COLO668 (cell line): ENCODE data around the gene DEPDC1.
A peak's percentile ranks its signal among the peaks of the same experiment; 100 is the strongest.
"Not testable (repeated sequence)": the region's sequence is repeated elsewhere in the genome, so short reads cannot be mapped to it uniquely, and the experiment has no call there.

ENCODE experiments used
- DNase-seq: peaks from one replicate; lab custom pipeline; 2025; ENCODE audit not compliant: unreplicated experiment; lab: John Stamatoyannopoulos, UW

The DEPDC1 gene

GRCh38 chr1:68478662-68479061 lies 18.2 kb downstream of the DEPDC1 start:
- no peak for DNase-seq

GRCh38 chr1:68476626-68477025 lies 20.3 kb downstream of the DEPDC1 start:
- DNase-seq: not testable (repeated sequence)

DNA sequence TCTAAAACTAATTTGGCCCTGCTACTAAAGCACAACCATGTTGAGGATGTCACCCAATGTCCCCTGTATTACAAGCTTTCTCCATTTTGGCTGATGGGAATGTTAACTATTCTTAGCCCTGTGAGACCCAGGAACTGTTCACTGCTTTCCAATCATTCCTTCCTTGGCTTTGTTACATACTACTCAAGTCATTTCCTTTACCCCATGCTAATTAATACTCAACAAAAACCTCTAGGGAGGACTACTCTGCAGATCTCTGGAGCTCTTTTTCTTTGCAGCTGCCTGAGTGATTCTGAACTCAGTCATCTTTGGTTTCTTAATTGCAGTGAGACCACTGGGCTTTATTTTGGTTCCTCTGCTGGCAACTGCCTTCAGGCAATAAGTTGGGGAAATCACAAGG lies 23.8 kb downstream of the DEPDC1 start:
- DNase-seq: no peak

DNA sequence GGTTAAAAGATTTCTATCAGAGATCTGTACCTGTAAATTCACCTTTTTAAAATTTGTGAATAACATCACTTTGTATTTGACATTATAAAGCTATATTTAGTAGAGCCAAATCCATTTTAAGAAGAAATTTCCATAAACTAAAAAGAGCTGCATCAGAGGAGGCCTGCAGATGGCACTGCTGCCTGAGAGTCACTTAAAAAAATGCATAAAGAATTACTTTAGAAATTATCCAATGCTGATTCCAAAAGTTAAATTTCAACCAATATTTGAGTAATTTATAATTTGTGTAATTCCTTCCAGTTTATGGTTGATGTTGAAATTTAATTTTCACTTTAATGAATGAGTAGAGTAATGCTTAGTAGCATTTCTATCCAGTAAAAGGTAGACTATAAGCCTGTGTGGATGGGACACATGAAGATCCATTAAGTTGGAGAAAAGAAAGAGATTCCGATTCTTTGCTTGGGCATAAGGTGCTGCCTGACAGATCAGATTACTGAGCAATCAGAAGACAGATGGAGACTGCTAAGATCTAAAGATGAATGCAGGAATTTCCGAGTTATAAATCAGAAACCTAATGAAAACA lies 26.4 kb downstream of the DEPDC1 start:
- no peak for DNase-seq

GRCh38 chr1:68464891-68465290 lies 32.0 kb downstream of the DEPDC1 start:
- DNase-seq: no peak

- no peak for DNase-seq
These were observed 35.9 kb downstream of the DEPDC1 start for GRCh38 chr1:68460935-68461334.

- DNase-seq: no peak
These were observed 37.1 kb downstream of the DEPDC1 start for GRCh38 chr1:68459796-68460195.

DNA sequence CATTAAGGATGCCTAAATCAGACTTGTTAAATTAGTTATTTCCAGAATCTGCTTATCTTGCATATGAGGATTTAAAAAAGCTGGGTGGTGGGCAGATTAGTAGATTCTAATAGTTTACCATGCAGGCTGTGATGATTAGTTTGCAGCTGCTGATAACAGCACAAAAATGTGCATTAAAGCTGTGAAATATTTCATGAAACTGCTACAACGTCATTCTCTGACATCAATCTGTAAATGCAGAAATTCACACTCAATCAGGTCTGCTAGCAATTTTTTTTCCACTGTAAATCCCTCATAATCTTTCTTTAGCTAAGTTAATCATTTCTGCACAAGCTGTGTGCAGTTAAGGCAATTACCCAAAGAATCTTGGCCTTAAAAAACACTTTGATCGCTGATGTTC lies 37.8 kb downstream of the DEPDC1 start:
- no peak for DNase-seq

GRCh38 chr1:68456202-68456601 lies 40.7 kb downstream of the DEPDC1 start:
- no peak for DNase-seq

DNA sequence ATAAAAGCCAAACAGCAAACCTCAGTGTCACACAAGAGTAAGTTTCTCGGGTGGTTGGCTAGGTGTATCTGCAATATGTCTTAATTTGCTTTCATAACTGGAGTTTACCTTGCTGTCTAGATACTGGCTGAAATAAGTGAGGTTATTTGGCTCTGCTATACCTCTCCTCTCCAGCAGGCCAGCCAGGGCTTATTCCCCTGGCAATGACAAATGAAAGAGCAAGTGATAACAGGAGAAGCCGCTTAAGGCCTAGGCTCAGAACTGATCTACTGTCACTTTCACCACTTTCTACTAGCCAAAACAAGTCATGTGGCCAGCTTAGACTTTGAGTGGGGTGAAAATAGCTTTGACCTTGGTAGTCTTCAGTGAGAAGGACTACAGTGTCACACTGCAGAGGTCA lies 42.3 kb downstream of the DEPDC1 start:
- no peak for DNase-seq

- DNase-seq: no peak
These were observed 43.7 kb downstream of the DEPDC1 start for GRCh38 chr1:68453060-68453670.

- DNase-seq: no peak
These were observed 47.0 kb downstream of the DEPDC1 start, which contains the start of gene RPE65 for GRCh38 chr1:68449901-68450300. RPE65 (minus strand) TSS chr1:68449954; CDS start chr1:68449905, 49 bp downstream.

- DNase-seq: no peak
These were observed 48.5 kb downstream of the DEPDC1 start for GRCh38 chr1:68448365-68448764.

DNA sequence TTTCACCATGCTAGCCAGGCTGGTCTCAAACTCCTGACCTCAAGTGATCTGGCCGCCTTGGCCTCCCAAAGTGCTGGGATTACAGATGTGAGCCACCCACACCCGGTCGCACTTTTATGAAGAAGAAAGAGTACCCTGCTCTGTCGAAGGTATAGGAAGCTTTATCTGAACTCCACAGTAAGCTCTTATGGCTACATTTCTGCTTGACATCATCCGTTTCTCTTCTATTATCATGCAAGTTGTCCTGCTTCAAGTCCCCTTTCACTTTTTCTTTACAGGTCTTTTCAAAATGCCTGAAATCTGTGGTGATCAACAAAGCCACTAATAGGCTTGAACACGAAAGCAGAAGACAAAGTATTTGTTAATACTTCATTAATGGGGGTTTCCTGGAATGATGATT lies 51.2 kb downstream of the DEPDC1 start:
- no peak for DNase-seq

- DNase-seq: peak; percentile 42
These were observed 53.9 kb downstream of the DEPDC1 start for GRCh38 chr1:68442822-68443556.

DNA sequence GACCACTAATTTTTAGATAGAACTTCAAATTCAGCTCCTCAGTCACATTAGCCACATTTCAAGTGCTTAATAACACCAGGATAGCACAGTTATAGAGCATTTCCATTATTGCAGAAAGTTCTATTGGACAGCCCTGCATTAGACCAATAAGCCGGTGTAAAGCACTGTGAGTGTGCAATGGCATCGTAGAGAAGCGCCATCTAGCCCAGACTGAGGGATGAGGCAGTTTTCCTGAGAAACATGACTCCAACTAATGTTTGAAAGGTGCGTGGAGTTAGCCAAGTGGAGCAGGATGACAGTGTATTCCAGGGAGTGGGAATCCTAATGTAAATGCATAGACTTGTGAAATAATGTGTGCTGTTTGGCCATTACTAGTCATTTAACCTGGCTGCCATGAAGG lies 54.9 kb downstream of the DEPDC1 start:
- no peak for DNase-seq

DNA sequence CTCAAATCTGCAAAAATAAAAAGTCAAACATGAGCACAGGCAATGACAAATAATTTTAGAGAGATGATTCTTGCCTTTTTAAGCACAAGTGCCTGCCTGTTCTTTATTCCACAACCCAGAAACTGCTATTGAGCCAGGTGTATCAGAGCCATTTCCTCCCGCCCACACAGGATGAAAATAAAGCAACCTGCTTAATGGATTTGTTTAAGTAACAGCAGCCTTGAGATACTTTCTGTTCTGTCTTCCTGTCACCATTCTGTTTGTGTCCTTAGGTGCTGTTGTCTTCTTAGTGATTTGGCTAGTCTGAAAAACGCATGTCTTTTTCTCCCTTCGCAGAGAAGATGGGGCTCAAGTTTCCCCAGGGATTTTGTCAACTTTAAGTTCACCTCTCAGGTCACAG lies 58.6 kb downstream of the DEPDC1 start:
- DNase-seq: no peak

DNA sequence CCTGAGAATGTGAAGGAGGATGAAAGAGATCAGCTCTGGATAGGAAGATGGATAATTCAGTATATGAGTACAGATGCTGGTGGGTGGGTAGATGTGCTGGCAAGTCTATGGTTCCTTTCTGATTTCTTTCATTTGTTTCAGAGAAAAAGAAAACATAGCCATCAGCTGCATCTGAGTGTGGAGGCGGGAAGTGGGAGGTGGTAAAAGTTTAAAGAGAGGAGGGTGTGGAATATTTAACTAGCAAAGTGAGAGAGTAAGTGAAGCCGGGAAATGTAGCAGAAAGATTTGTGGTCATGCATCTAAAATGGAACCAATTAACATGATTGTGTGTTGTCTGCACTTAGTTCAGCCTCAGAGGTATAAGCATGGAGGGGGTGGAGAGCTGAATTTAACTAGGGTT lies 63.5 kb downstream of the DEPDC1 start:
- no peak for DNase-seq

- no peak for DNase-seq
These were observed 65.8 kb downstream of the DEPDC1 start for GRCh38 chr1:68431076-68431475.

DNA sequence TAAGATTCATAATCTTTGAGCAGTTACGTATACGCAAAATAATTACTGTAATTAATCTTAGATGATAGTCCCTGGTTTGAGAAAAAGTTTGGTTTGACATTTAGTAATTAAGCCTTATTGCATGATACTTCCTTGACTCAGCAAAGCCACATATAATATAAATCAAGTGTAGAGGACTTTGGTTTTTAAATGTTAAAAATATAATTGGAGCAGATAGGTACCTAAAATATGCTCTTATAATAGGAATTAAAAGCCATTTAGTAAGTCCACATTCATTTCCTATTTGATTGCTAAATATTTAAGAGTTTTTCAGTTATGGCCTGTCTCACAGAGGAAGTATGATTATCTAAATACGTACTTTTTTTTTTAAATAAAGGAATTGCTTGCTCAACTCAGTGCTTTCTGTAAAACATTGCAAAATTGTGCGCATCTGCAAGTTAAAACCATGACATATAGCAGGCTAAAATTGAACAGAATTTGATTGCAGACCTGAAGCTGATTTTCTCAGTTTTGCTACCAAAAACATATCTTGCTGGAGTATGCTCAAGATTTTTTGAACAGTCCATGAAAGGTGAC lies 67.6 kb downstream of the DEPDC1 start:
- DNase-seq: no peak

DNA sequence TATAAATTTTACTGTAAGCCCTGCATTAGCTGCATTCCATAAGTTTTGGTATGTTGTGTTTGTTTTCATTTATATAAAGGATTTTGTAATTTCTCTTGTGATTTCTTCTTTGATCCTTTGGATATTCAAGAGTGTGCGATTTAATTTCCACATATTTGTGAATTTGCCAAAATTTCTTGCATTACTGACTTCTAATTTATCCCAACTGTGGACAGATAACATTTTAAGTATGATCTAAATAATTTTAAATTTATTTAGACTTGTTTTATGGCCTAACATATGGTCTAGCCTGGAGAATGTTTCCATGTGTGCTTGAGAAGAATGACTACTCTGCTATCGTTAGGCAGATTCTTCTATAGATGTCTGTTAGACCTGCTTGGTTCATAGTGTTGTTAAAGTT lies 70.3 kb downstream of the DEPDC1 start:
- DNase-seq: no peak
